ENCODE data around the gene STARD8.
"Not testable (repeated sequence)": the region's sequence is repeated elsewhere in the genome, so short reads cannot be mapped to it uniquely, and the experiment has no call there.

The STARD8 gene

GRCh38 chrX:68659786-68660185, 12.3 kb downstream of the STARD8 start:
- no peak for DNase-seq (ENCODE audit: low read depth)

- no peak for DNase-seq (ENCODE audit: low read depth)
These were observed 13.3 kb downstream of the STARD8 start for GRCh38 chrX:68660746-68661145.

GRCh38 chrX:68665502-68665901, 18.0 kb downstream of the STARD8 start:
- no peak for DNase-seq (ENCODE audit: low read depth)

GRCh38 chrX:68666580-68666979, 19.1 kb downstream of the STARD8 start:
- DNase-seq (ENCODE audit: low read depth) = no peak

- DNase-seq (ENCODE audit: low read depth) = no peak
These were observed 21.8 kb downstream of the STARD8 start for GRCh38 chrX:68669094-68669860.

GRCh38 chrX:68669871-68670270, 22.4 kb downstream of the STARD8 start:
- no peak for DNase-seq (ENCODE audit: low read depth)

- no peak for DNase-seq (ENCODE audit: low read depth)
These were observed 23.8 kb downstream of the STARD8 start for GRCh38 chrX:68671221-68671620.

- DNase-seq (ENCODE audit: low read depth) = no peak
These were observed 25.3 kb downstream of the STARD8 start for GRCh38 chrX:68672581-68673318.

GRCh38 chrX:68675571-68675970, 28.1 kb downstream of the STARD8 start:
- DNase-seq (ENCODE audit: low read depth) = no peak

GRCh38 chrX:68676335-68676734, 28.9 kb downstream of the STARD8 start:
- no peak for DNase-seq (ENCODE audit: low read depth)

- no peak for DNase-seq (ENCODE audit: low read depth)
These were observed 30.5 kb downstream of the STARD8 start for GRCh38 chrX:68677998-68678397.

- DNase-seq (ENCODE audit: low read depth) = no peak
These were observed 34.0 kb downstream of the STARD8 start for GRCh38 chrX:68681443-68681941.

- no peak for DNase-seq (ENCODE audit: low read depth)
These were observed 35.3 kb downstream of the STARD8 start for GRCh38 chrX:68682790-68683189.

GRCh38 chrX:68683580-68683979, 36.1 kb downstream of the STARD8 start:
- DNase-seq (ENCODE audit: low read depth) = no peak

- no peak for DNase-seq (ENCODE audit: low read depth)
These were observed 36.9 kb downstream of the STARD8 start for GRCh38 chrX:68684291-68684918.

GRCh38 chrX:68684919-68685304, 37.4 kb downstream of the STARD8 start:
- no peak for DNase-seq (ENCODE audit: low read depth)

GRCh38 chrX:68685685-68686084, 38.2 kb downstream of the STARD8 start:
- no peak for DNase-seq (ENCODE audit: low read depth)

GRCh38 chrX:68686097-68686977, 38.9 kb downstream of the STARD8 start:
- no peak for DNase-seq (ENCODE audit: low read depth)

- DNase-seq (ENCODE audit: low read depth) = not testable (repeated sequence)
These were observed 41.5 kb downstream of the STARD8 start for GRCh38 chrX:68688931-68689330.

GRCh38 chrX:68690936-68691501, 43.6 kb downstream of the STARD8 start:
- DNase-seq (ENCODE audit: low read depth) = no peak

- DNase-seq (ENCODE audit: low read depth) = no peak
These were observed 44.5 kb downstream of the STARD8 start for GRCh38 chrX:68691921-68692320.
